Liver (tissue), 9 donors: ENCODE measurements around the gene MAP1LC3B2. TPM values are rescaled to one million over a fixed set of nuclear protein-coding genes. Genes with fewer than 3 reads are reported as not detected.

Experiments used
- DNase-seq: peaks from one replicate; pipeline ENCODE4 v3.0.0-alpha.2; 2017; ENCODE audit warnings: low spot score
- H3K27ac ChIP-seq, 2 donors: one replicate each; pipeline ENCODE4 v1.7.0; 2013; ENCODE audit warnings: inconsistent platforms in 2 of 2, low read length in 2 of 2, control low read depth in 1 of 2, low read depth in 1 of 2, mild to moderate bottlenecking in 1 of 2
- H3K27me3 ChIP-seq, 4 donors: one replicate each; pipeline versions ENCODE4 v1.6.1 to v1.7.0; 2013; ENCODE audit warnings: low read length in 3 of 4, inconsistent platforms in 1 of 4, mild to moderate bottlenecking in 1 of 4, moderate library complexity in 1 of 4; ENCODE audit not compliant: control insufficient read depth in 4 of 4, insufficient read depth in 4 of 4
- H3K36me3 ChIP-seq, 4 donors: one replicate each; pipeline versions ENCODE4 v1.6.1 to v1.7.0; 2013; ENCODE audit warnings: low read length in 3 of 4, mild to moderate bottlenecking in 3 of 4, low read depth in 1 of 4, moderate library complexity in 1 of 4; ENCODE audit not compliant: control insufficient read depth in 4 of 4, insufficient read depth in 3 of 4
- H3K4me1 ChIP-seq, 4 donors: one replicate each; pipeline versions ENCODE4 v1.6.1 to v1.7.0; 2013; ENCODE audit warnings: low read length in 3 of 4, mild to moderate bottlenecking in 3 of 4, moderate library complexity in 1 of 4; ENCODE audit not compliant: control insufficient read depth in 4 of 4, insufficient read depth in 4 of 4
- H3K4me3 ChIP-seq, 3 donors: one replicate each; pipeline versions ENCODE4 v1.6.1 to v1.7.0; 2013; ENCODE audit warnings: low read length in 3 of 3, control low read depth in 1 of 3, low read depth in 1 of 3, mild to moderate bottlenecking in 1 of 3
- H3K9ac ChIP-seq, 2 donors: one replicate each; pipeline ENCODE4 v1.7.0; 2013; ENCODE audit warnings: low read length in 2 of 2, mild to moderate bottlenecking in 2 of 2, moderate library complexity in 2 of 2, control low read depth in 1 of 2, low read depth in 1 of 2
- H3K9me3 ChIP-seq, 4 donors: one replicate each; pipeline versions ENCODE4 v1.6.1 to v1.7.0; 2013; ENCODE audit warnings: low read length in 3 of 4; ENCODE audit not compliant: control insufficient read depth in 4 of 4
- ATF3 ChIP-seq: IDR thresholded peaks from 2 replicates; pipeline ENCODE4 v1.6.1; 2016; ENCODE audit warnings: antibody characterized with exemption
- CTCF ChIP-seq: fragments of 150-350 bp; IDR thresholded peaks from 2 replicates; pipeline ENCODE4 v1.5.1; 2017; ENCODE audit warnings: improper control_type of control experiment, low read depth, low read length; ENCODE audit not compliant: missing input control
- EGR1 ChIP-seq, 2 donors: IDR thresholded peaks; 2 replicates each; pipeline ENCODE4 v1.6.1; 2016 to 2018; ENCODE audit warnings: antibody characterized with exemption in 2 of 2, low read depth in 2 of 2
- FOXA2 ChIP-seq: IDR thresholded peaks from 2 replicates; pipeline ENCODE4 v1.6.1; 2016; ENCODE audit warnings: antibody characterized with exemption
- HNF4A ChIP-seq, 2 donors: conservative IDR thresholded peaks; 2 replicates each; pipeline ENCODE4 v1.6.1; 2016; ENCODE audit warnings: antibody characterized with exemption in 2 of 2, mild to moderate bottlenecking in 2 of 2
- JUND ChIP-seq, 2 donors: IDR thresholded peaks; 2 replicates each; pipeline ENCODE4 v1.6.1; 2016; ENCODE audit warnings: antibody characterized with exemption in 2 of 2
- REST ChIP-seq: IDR thresholded peaks from 2 replicates; pipeline ENCODE4 v1.6.1; 2016; ENCODE audit warnings: antibody characterized with exemption, mild to moderate bottlenecking
- RXRA ChIP-seq, 2 donors: IDR thresholded peaks; 2 replicates each; pipeline ENCODE4 v1.6.1; 2017 to 2018; ENCODE audit warnings: antibody characterized with exemption in 2 of 2, mild to moderate bottlenecking in 1 of 2
- SP1 ChIP-seq: IDR thresholded peaks from 2 replicates; pipeline ENCODE4 v1.6.1; 2018; ENCODE audit warnings: antibody characterized with exemption, mild to moderate bottlenecking
- TAF1 ChIP-seq: conservative IDR thresholded peaks from 2 replicates; pipeline ENCODE4 v1.6.1; 2016; ENCODE audit warnings: antibody characterized with exemption, mild to moderate bottlenecking
- YY1 ChIP-seq: IDR thresholded peaks from 2 replicates; pipeline ENCODE4 v1.6.1; 2016; ENCODE audit warnings: antibody characterized with exemption, mild to moderate bottlenecking
- WGBS: extraction: QIAGEN DNeasy Blood & Tissue Kit; methylation state at CpG from one replicate; pipeline ENCODE4 v1.1.7; 2013; 5-methylcytosine and 5-hydroxymethylcytosine counted together
- polyA plus RNA-seq, 2 donors: library from polyadenylated mRNA; stranded (reverse) in 1 of 2; unstranded in 1 of 2; fragments of 200-250 nt in 1 of 2; fragments of >200 nt in 1 of 2; fragmentation: Nextera tagmentation in 1 of 2; extraction: Ambion mirVana in 1 of 2; gene quantifications; one replicate each; pipeline versions ENCODE4 v1.2.1 to v1.2.3, GENCODE V29; 2013 to 2015
- total RNA-seq, 2 donors: library from RNA; depleted of rRNA; stranded (reverse); fragments of >200 nt; gene quantifications; one replicate each; pipeline ENCODE4 v1.2.3, GENCODE V29; 2014
- donor health status: healthy.
- donor health status: healthy.
- donor health status: healthy.
- donor health status: healthy.
- donor health status: healthy.

The MAP1LC3B2 gene
- total and polyA plus RNA-seq, 4 donors = 1.3 to 7.7 TPM; not detected in 2

GRCh38 chr12:116614194-116614915, 55.2 kb downstream of the MAP1LC3B2 start:
- no peaks in the 10 kb centered on the region for H3K9me3 ChIP-seq
- DNase-seq = no peak

GRCh38 chr12:116615141-116615861, 56.1 kb downstream of the MAP1LC3B2 start:
- 52% methylated on average over 13 of the region's 13 CpGs for WGBS
- H3K4me3 ChIP-seq = no peak overlapping the region
- H3K27me3 ChIP-seq = no peaks in the 10 kb centered on the region
- no peak overlapping the region for H3K9ac ChIP-seq
- TF ChIP-seq FOXA2 = no peak
- H3K27ac ChIP-seq = no peak overlapping the region
- no peaks in the 10 kb centered on the region for H3K36me3 ChIP-seq
- DNase-seq = no peak
- H3K4me1 ChIP-seq = peaks cover 0 to 4% (median 2%) of the 10 kb centered on the region in 4 donors
- no peaks in the 10 kb centered on the region for H3K9me3 ChIP-seq

More at GRCh38 chr12:116614194-116614915, 55.2 kb downstream of the MAP1LC3B2 start:
- Histone ChIP-seq H3K9ac (no peak overlapping the region), H3K36me3 (no peaks in the 10 kb centered on the region), H3K4me3 (no peak overlapping the region), H3K4me1 (peaks cover 0 to 4% (median 2%) of the 10 kb centered on the region in 4 donors), H3K27ac (no peak overlapping the region), H3K27me3 (no peaks in the 10 kb centered on the region)
- 85% methylated on average over 11 of the region's 11 CpGs for WGBS
- no peak for TF ChIP-seq REST
- no peak for TF ChIP-seq FOXA2

GRCh38 chr12:116616536-116617248, 57.5 kb downstream of the MAP1LC3B2 start:
- no peak for DNase-seq
- Histone ChIP-seq H3K4me1 (peaks cover 0 to 4% (median 2%) of the 10 kb centered on the region in 4 donors), H3K36me3 (no peaks in the 10 kb centered on the region), H3K4me3 (no peak overlapping the region), H3K9me3 (no peaks in the 10 kb centered on the region), H3K9ac (no peak overlapping the region), H3K27me3 (no peaks in the 10 kb centered on the region), H3K27ac (no peak overlapping the region)
- TF ChIP-seq SP1 (no peak), JUND (IDR thresholded peaks at IDR 0.05) (no peak), YY1 (no peak), RXRA (IDR thresholded peaks at IDR 0.05) (no peak), EGR1 (IDR thresholded peaks at IDR 0.05; ENCODE audit: low read depth in 2 of 2) (no peak), CTCF (no peak), TAF1 (no peak), ATF3 (no peak), HNF4A (conservative IDR thresholded peaks at IDR 0.05) (no peak), FOXA2 (no peak)
- 83% methylated on average over 12 of the region's 12 CpGs for WGBS
